A673 (cell line): ENCODE results near the gene RGS6. TPM values are rescaled to one million over a fixed set of nuclear protein-coding genes. Genes with fewer than 3 reads are reported as not detected.

Source experiments
- BruUV-seq: library from RNA; stranded (reverse); fragments of 400-500 nt; replicated peaks from 2 replicates; lab custom pipeline; 2021; lab: Mats Ljungman, UMichigan
- CTCF ChIA-PET: fragments of 300-600 bp; sonication (Branson Sonifier 250); formaldehyde crosslinking; loops from one replicate; lab custom pipeline; 2022; ENCODE audit warnings: antibody characterized with exemption; lab: Charles Lee
- POLR2A ChIA-PET: fragments of 300-600 bp; sonication (Branson Sonifier 250); formaldehyde crosslinking; loops from one replicate; lab custom pipeline; 2022; ENCODE audit warnings: antibody characterized with exemption; ENCODE audit not compliant: low non-redundant PET; lab: Charles Lee
- DNase-seq: peaks from one replicate; pipeline ENCODE4 v3.0.0-alpha.2; 2015; ENCODE audit warnings: low spot score
- H3K27ac ChIP-seq: fragments of 200-600 bp; sonication (generic); 2 replicates; pipeline ENCODE4 v1.5.1; 2016; ENCODE audit warnings: mixed run types, low read depth, mild to moderate bottlenecking, mixed read lengths, antibody characterized with exemption, low read length; ENCODE audit not compliant: poor library complexity, severe bottlenecking
- H3K27me3 ChIP-seq: fragments of 200-600 bp; sonication (generic); replicated peaks from 2 replicates; pipeline ENCODE4 v1.6.1; 2017; ENCODE audit warnings: mixed run types, low read depth, mild to moderate bottlenecking, mixed read lengths, antibody characterized with exemption, low read length; ENCODE audit not compliant: insufficient read depth, poor library complexity
- H3K36me3 ChIP-seq: fragments of 200-600 bp; sonication (generic); 2 replicates; pipeline ENCODE4 v1.6.1; 2016; ENCODE audit warnings: mixed run types, mild to moderate bottlenecking, mixed read lengths, antibody characterized with exemption, low read length; ENCODE audit not compliant: insufficient read depth, poor library complexity, severe bottlenecking
- H3K4me1 ChIP-seq: fragments of 200-600 bp; sonication (generic); 2 replicates; pipeline ENCODE4 v1.6.1; 2017; ENCODE audit warnings: mixed run types, mild to moderate bottlenecking, mixed read lengths, antibody characterized with exemption, low read length; ENCODE audit not compliant: insufficient read depth, poor library complexity, severe bottlenecking
- H3K4me3 ChIP-seq: fragments of 200-600 bp; sonication (generic); 2 replicates; pipeline ENCODE4 v1.5.1; 2016; ENCODE audit warnings: low read depth, mixed run types, mild to moderate bottlenecking, mixed read lengths, low read length; ENCODE audit not compliant: poor library complexity, severe bottlenecking
- H3K9me3 ChIP-seq: fragments of 200-600 bp; sonication (generic); 2 replicates; pipeline ENCODE4 v1.6.1; 2016; ENCODE audit warnings: mixed run types, low read depth, mild to moderate bottlenecking, mixed read lengths, antibody characterized with exemption, low read length; ENCODE audit not compliant: poor library complexity, severe bottlenecking
- CTCF ChIP-seq: fragments of 300-800, 200-600 bp; sonication (generic); conservative IDR thresholded peaks from 2 replicates; pipeline ENCODE4 v1.5.1; 2017; ENCODE audit warnings: low read depth, mild to moderate bottlenecking, antibody characterized with exemption, low read length, moderate library complexity, mixed read lengths
- EZH2 ChIP-seq: fragments of 200-600 bp; sonication (generic); IDR thresholded peaks from 2 replicates; pipeline ENCODE4 v1.6.1; 2017; ENCODE audit warnings: borderline replicate concordance, low read depth, mild to moderate bottlenecking, mixed read lengths, antibody characterized with exemption, low read length; ENCODE audit not compliant: poor library complexity, severe bottlenecking
- intact Hi-C: fragments of 100-400 bp; cut with micrococcal nuclease; formaldehyde crosslinking; loops from one replicate; pipeline ENCODE4 v1.10.0; 2022; ENCODE audit not compliant: unreplicated experiment
- total RNA-seq: library from RNA; stranded (reverse); gene quantifications from 2 replicates; pipeline ENCODE4 v1.2.3, GENCODE V29; 2021

The RGS6 gene
- total RNA-seq, 1 experiment from 2014 or later = not detected

- Histone ChIP-seq H3K36me3 (no peaks in the 10 kb centered on the region), H3K4me3 (no peak overlapping the region), H3K9me3 (no peaks in the 10 kb centered on the region), H3K27ac (no peak overlapping the region), H3K4me1 (peaks cover 34% of the 10 kb centered on the region), H3K27me3 (no peaks in the 10 kb centered on the region)
- POLR2A ChIA-PET = no interaction called here
- intact Hi-C loops = no loop called here
- no peak for DNase-seq
- no TSS peak for BruUV-seq
- TF ChIP-seq EZH2 (no peak), CTCF (no peak)
- CTCF ChIA-PET = no interaction called here
Observed at GRCh38 chr14:72454388-72455160, 522.3 kb downstream of the RGS6 start.

GRCh38 chr14:72457641-72458040, 525.4 kb downstream of the RGS6 start:
- TF ChIP-seq EZH2 = no peak
- TF ChIP-seq CTCF = no peak
- peaks cover 4% of the 10 kb centered on the region for H3K4me1 ChIP-seq
- CTCF ChIA-PET = no interaction called here

GRCh38 chr14:72462056-72462455, 529.8 kb downstream of the RGS6 start:
- H3K27me3 ChIP-seq = no peaks in the 10 kb centered on the region
- CTCF ChIA-PET = no interaction called here
- no peak for DNase-seq
- no peak overlapping the region for H3K4me3 ChIP-seq
- intact Hi-C loops = no loop called here
- TF ChIP-seq EZH2 (no peak), CTCF (no peak)
- H3K4me1 ChIP-seq = no peaks in the 10 kb centered on the region
- POLR2A ChIA-PET = no interaction called here
- no TSS peak for BruUV-seq
- peaks cover 8% of the 10 kb centered on the region for H3K9me3 ChIP-seq
- H3K27ac ChIP-seq = no peak overlapping the region
- H3K36me3 ChIP-seq = no peaks in the 10 kb centered on the region

More at GRCh38 chr14:72457641-72458040, 525.4 kb downstream of the RGS6 start:
- POLR2A ChIA-PET = no interaction called here
- H3K36me3 ChIP-seq = no peaks in the 10 kb centered on the region
- no TSS peak for BruUV-seq
- H3K27me3 ChIP-seq = no peaks in the 10 kb centered on the region
- no peak for DNase-seq
- intact Hi-C loops = no loop called here
- H3K4me3 ChIP-seq = no peak overlapping the region
- H3K27ac ChIP-seq = no peak overlapping the region
- H3K9me3 ChIP-seq = no peaks in the 10 kb centered on the region
